GM23248 (cell line): Measurements from ENCODE around the gene PRR22.

ENCODE experiments used
- EZH2 ChIP-seq: fragments of 200-600 bp; sonication (generic); IDR thresholded peaks from 2 replicates; pipeline ENCODE4 v1.6.1; 2018; ENCODE audit warnings: antibody characterized with exemption, mild to moderate bottlenecking; ENCODE audit not compliant: insufficient read depth, poor library complexity, severe bottlenecking
- EZH2phosphoT487 ChIP-seq: fragments of 200-600 bp; sonication (generic); IDR thresholded peaks from 2 replicates; pipeline ENCODE4 v1.6.1; 2018; ENCODE audit warnings: antibody characterized with exemption, moderate library complexity, mild to moderate bottlenecking, low read depth; ENCODE audit not compliant: insufficient read depth

DNA sequence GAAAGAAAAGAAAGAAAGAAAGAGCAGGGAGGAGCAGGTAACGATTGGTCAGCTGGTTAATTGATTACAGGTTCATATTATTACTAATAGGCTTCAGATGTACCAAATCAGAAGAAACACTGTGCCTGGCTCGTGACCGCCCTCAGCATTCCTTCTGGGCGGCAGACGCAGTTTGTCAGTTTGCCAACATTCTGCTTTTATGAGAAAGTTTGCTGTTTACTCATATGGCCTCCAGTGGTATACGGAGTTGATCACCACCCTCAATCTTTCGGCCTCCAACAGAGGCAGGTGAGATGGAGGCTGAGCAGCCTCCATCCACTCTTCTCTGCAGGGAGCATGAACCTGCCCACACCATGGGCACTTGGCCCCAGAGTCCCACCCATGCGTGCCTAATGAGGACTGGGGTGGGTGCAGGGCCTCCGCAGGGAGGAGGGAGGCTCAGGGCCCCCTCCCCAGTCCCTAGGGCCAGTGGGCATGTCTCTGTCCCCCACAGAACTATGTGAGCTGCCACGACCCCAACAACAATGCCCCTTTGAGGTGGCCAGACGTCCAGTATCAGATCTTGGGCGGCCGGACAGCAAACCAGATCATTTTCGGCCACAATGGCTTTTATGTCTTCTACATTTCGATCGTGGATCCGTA, 8.8 kb downstream of the PRR22 start:
- TF ChIP-seq EZH2: no peak
- no peak for TF ChIP-seq EZH2phosphoT487
